ENCODE results near the gene S100PBP.

S100PBP gene

GRCh38 chr1:32830092-32830852, 12.8 kb downstream of the S100PBP start:
- DNase-seq, result no peak

- no peak for DNase-seq
These were observed 14.4 kb downstream of the S100PBP start for GRCh38 chr1:32831878-32832277.

GRCh38 chr1:32848354-32849063, 31.1 kb downstream of the S100PBP start:
- no peak for DNase-seq

GRCh38 chr1:32855861-32856617, 38.6 kb downstream of the S100PBP start:
- no peak for DNase-seq

GRCh38 chr1:32858136-32858535, 40.7 kb downstream of the S100PBP start:
- no peak for DNase-seq

- no peak for DNase-seq
These were observed 41.3 kb downstream of the S100PBP start for GRCh38 chr1:32858791-32859190.

- DNase-seq, result no peak
These were observed 42.5 kb downstream of the S100PBP start for GRCh38 chr1:32859915-32860314.

GRCh38 chr1:32860566-32860965, 43.1 kb downstream of the S100PBP start:
- no peak for DNase-seq

- no peak for DNase-seq
These were observed 44.6 kb downstream of the S100PBP start for GRCh38 chr1:32861904-32862695.

GRCh38 chr1:32863218-32863880, 45.9 kb downstream of the S100PBP start:
- no peak for DNase-seq

- DNase-seq, result no peak
These were observed 46.4 kb downstream of the S100PBP start for GRCh38 chr1:32863881-32864245.

GRCh38 chr1:32864375-32865019, 47.0 kb downstream of the S100PBP start:
- DNase-seq, result no peak

GRCh38 chr1:32865639-32866405, 48.4 kb downstream of the S100PBP start:
- DNase-seq, result no peak

GRCh38 chr1:32867151-32867550, 49.7 kb downstream of the S100PBP start:
- no peak for DNase-seq

GRCh38 chr1:32867671-32868070, 50.2 kb downstream of the S100PBP start:
- DNase-seq, result no peak

- no peak for DNase-seq
These were observed 50.6 kb downstream of the S100PBP start for GRCh38 chr1:32868085-32868484.

- DNase-seq, result no peak
These were observed 51.5 kb downstream of the S100PBP start for GRCh38 chr1:32868806-32869455.

GRCh38 chr1:32869923-32870614, 52.6 kb downstream of the S100PBP start:
- no peak for DNase-seq

GRCh38 chr1:32870615-32871363, 53.3 kb downstream of the S100PBP start, which contains the start of gene FNDC5:
Gene FNDC5 (minus strand): TSS chr1:32870912.
- no peak for DNase-seq
